IPS-NIHi11 (cell line): ENCODE results near the gene C1D.
"Not testable (repeated sequence)": the region's sequence is repeated elsewhere in the genome, so short reads cannot be mapped to it uniquely, and the experiment has no call there.

Source experiments
- DNase-seq: peaks from one replicate; pipeline ENCODE4 v3.0.0; 2012; ENCODE audit warnings: mixed read lengths, low spot score

The C1D gene

GRCh38 chr2:67999332-67999731 lies 63.5 kb downstream of the C1D start:
- DNase-seq = no peak

- no peak for DNase-seq
Measured at GRCh38 chr2:67997903-67998302, 64.9 kb downstream of the C1D start.

- DNase-seq = no peak
Measured at GRCh38 chr2:67997528-67997900, 65.3 kb downstream of the C1D start.

- DNase-seq = no peak
Measured at GRCh38 chr2:67996772-67997527, 65.9 kb downstream of the C1D start.

- no peak for DNase-seq
Measured at GRCh38 chr2:67994716-67995115, 68.1 kb downstream of the C1D start.

- DNase-seq = not testable (repeated sequence)
Measured at GRCh38 chr2:67994069-67994468, 68.7 kb downstream of the C1D start.

- no peak for DNase-seq
Measured at GRCh38 chr2:67993329-67993728, 69.5 kb downstream of the C1D start.

- DNase-seq = no peak
Measured at GRCh38 chr2:67991456-67991855, 71.3 kb downstream of the C1D start.
